Stimulated activated CD8-positive, alpha-beta memory T cell treated with anti-CD3 and anti-CD28 coated beads, Interleukin-12 subunit alpha, Interleukin-12 subunit beta, amount 100 ng/mL, for 24 hours (primary cell): Measurements from ENCODE around the gene CHST11.

Experiments used
- DNase-seq: peaks from one replicate; pipeline ENCODE4 v3.0.0-alpha.2; 2020; ENCODE audit errors: extremely low read depth

CHST11 gene

GRCh38 chr12:104585448-104586055 is 128.8 kb downstream of the CHST11 start:
- DNase-seq = no peak

GRCh38 chr12:104586351-104586919 is 129.7 kb downstream of the CHST11 start:
- DNase-seq = no peak

GRCh38 chr12:104588047-104588920 is 131.5 kb downstream of the CHST11 start:
- DNase-seq = no peak

- DNase-seq = no peak
Measured at GRCh38 chr12:104588921-104589590, 132.3 kb downstream of the CHST11 start.

- DNase-seq = no peak
Measured at GRCh38 chr12:104590022-104590421, 133.3 kb downstream of the CHST11 start.

GRCh38 chr12:104591257-104591885 is 134.6 kb downstream of the CHST11 start:
- no peak for DNase-seq

- no peak for DNase-seq
Measured at GRCh38 chr12:104593482-104593881, 136.7 kb downstream of the CHST11 start.

GRCh38 chr12:104596134-104596799 is 139.5 kb downstream of the CHST11 start:
- DNase-seq = no peak

- no peak for DNase-seq
Measured at GRCh38 chr12:104596898-104597843, 140.4 kb downstream of the CHST11 start.

- DNase-seq = no peak
Measured at GRCh38 chr12:104598342-104599271, 141.9 kb downstream of the CHST11 start.

- DNase-seq = no peak
Measured at GRCh38 chr12:104599272-104600035, 142.7 kb downstream of the CHST11 start.

GRCh38 chr12:104600036-104600712 is 143.4 kb downstream of the CHST11 start:
- DNase-seq = no peak

- no peak for DNase-seq
Measured at GRCh38 chr12:104600790-104601739, 144.3 kb downstream of the CHST11 start.

- DNase-seq = no peak
Measured at GRCh38 chr12:104602406-104602805, 145.7 kb downstream of the CHST11 start.

- no peak for DNase-seq
Measured at GRCh38 chr12:104602896-104603295, 146.1 kb downstream of the CHST11 start.

GRCh38 chr12:104603545-104603973 is 146.8 kb downstream of the CHST11 start:
- no peak for DNase-seq
